Neural progenitor cell (in vitro differentiated cells): ENCODE measurements around the gene RAB6B. TPM values are rescaled to one million over a fixed set of nuclear protein-coding genes. Genes with fewer than 3 reads are reported as not detected.

Experiments used
- DNase-seq: peaks from one replicate; pipeline ENCODE4 v3.0.0-alpha.2; 2016; ENCODE audit warnings: low spot score
- H2AFZ ChIP-seq: fragments of 200-600 bp; sonication (generic); replicated peaks from 2 replicates; pipeline ENCODE4 v1.6.1; 2016; ENCODE audit warnings: antibody characterized with exemption
- H3F3A ChIP-seq: fragments of 200-600 bp; sonication (generic); 2 replicates; pipeline ENCODE4 v1.6.1; 2016; ENCODE audit warnings: antibody characterized with exemption, low read depth
- H3K27ac ChIP-seq: fragments of 200-600 bp; sonication (generic); 2 replicates; pipeline ENCODE4 v1.5.1; 2016; ENCODE audit warnings: mild to moderate bottlenecking
- H3K27me3 ChIP-seq: fragments of 200-600 bp; sonication (generic); 2 replicates; pipeline ENCODE4 v1.6.1; 2016; ENCODE audit warnings: mild to moderate bottlenecking, moderate library complexity
- H3K36me3 ChIP-seq: fragments of 200-600 bp; sonication (generic); 2 replicates; pipeline ENCODE4 v1.5.1; 2016
- H3K4me1 ChIP-seq: fragments of 200-600 bp; sonication (generic); 2 replicates; pipeline ENCODE4 v1.6.1; 2016; ENCODE audit warnings: mixed run types
- H3K4me2 ChIP-seq: fragments of 200-600 bp; sonication (generic); 2 replicates; pipeline ENCODE4 v1.6.1; 2016
- H3K4me3 ChIP-seq: fragments of 200-600 bp; sonication (generic); 2 replicates; pipeline ENCODE4 v1.5.1; 2016
- H3K79me2 ChIP-seq: fragments of 200-600 bp; sonication (generic); 2 replicates; pipeline ENCODE4 v1.6.1; 2016; ENCODE audit warnings: low read depth
- H3K9ac ChIP-seq: fragments of 200-600 bp; sonication (generic); 2 replicates; pipeline ENCODE4 v1.6.1; 2016
- H3K9me3 ChIP-seq: fragments of 200-600 bp; sonication (generic); 2 replicates; pipeline ENCODE4 v1.5.1; 2016; ENCODE audit warnings: low read depth
- H4K20me1 ChIP-seq: fragments of 200-600 bp; sonication (generic); 2 replicates; pipeline ENCODE4 v1.6.1; 2016; ENCODE audit warnings: low read depth
- H3K27ac Mint-ChIP-seq: 3 replicates; pipeline ENCODE4 v1.8.0; 2021; ENCODE audit warnings: mixed read lengths
- H3K27me3 Mint-ChIP-seq: 2 replicates; pipeline ENCODE4 v1.8.0; 2022; ENCODE audit warnings: low read depth, mild to moderate bottlenecking, inconsistent platforms, moderate library complexity, mixed read lengths; ENCODE audit not compliant: insufficient read depth
- H3K36me3 Mint-ChIP-seq: 3 replicates; pipeline ENCODE4 v1.8.0; 2021; ENCODE audit warnings: mixed read lengths
- H3K4me1 Mint-ChIP-seq: 3 replicates; pipeline ENCODE4 v1.8.0; 2021; ENCODE audit warnings: mixed read lengths
- H3K4me3 Mint-ChIP-seq: 3 replicates; pipeline ENCODE4 v1.8.0; 2021; ENCODE audit warnings: mild to moderate bottlenecking, moderate library complexity, mixed read lengths
- H3K9me3 Mint-ChIP-seq: 3 replicates; pipeline ENCODE4 v1.8.0; 2020; ENCODE audit warnings: mixed read lengths
- EZH2 ChIP-seq: fragments of 200-600 bp; sonication (generic); IDR thresholded peaks from 2 replicates; pipeline ENCODE4 v1.6.1; 2017; ENCODE audit warnings: antibody characterized with exemption, mild to moderate bottlenecking, moderate library complexity
- EZH2phosphoT487 ChIP-seq: fragments of 200-600 bp; sonication (generic); IDR thresholded peaks from 2 replicates; pipeline ENCODE4 v1.6.1; 2017; ENCODE audit warnings: antibody characterized with exemption
- total RNA-seq: library from RNA; depleted of rRNA; stranded (reverse); fragments of >200 nt; gene quantifications from 2 replicates; pipeline ENCODE4 v1.2.3, GENCODE V29; 2015; ENCODE audit warnings: low replicate concordance
- TF ChIP-seq, protein P1 (sequence below): fragments of 200-600 bp; sonication (generic); IDR thresholded peaks from 2 replicates; pipeline ENCODE4 v1.5.1; 2017; ENCODE audit warnings: antibody characterized with exemption, mild to moderate bottlenecking

The RAB6B gene
- total RNA-seq, 1 donor from 2014 or later = 7.7 TPM

DNA sequence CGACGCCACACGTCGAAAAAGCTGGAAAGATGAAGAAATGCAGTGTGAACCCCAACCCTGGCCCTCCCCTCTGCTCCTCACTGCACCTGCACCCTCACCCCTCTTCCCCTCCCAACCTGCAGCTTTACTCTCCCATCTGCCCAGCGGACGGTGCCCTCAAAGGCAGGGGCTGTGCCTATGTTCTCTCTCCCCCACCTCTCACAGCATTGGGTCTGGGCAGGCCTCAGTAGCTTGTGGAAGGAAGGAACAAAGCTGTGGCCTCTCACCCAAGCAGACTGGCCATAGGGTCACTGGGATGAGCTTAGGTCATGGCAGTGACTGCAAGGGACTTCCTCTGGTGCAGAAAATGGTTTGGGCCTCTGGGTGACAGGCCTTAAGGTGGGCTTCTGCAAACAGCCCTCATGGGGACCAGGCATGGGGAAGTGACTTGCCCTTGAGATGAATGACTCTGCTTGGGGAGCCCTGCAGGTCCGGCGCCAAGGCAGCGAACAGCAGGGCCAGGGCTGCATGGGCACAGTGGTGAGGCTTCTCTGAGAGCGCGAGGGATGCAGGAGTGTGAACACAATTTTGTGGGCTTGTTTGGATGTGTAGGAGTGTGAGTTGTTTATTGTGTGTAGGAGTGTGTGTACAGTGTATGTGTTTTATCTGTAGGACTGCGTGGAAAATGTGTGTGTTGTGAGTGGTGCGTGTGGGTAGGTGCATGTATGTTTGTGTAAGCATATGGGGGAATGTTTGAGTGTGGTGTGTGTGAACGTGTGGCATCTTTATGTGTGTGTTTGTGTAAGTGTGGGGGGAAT, 60.9 kb downstream of the RAB6B start:
- H3K9ac ChIP-seq = no peak overlapping the region
- H3K27ac Mint-ChIP-seq = no peak overlapping the region
- TF ChIP-seq, protein P1, sequence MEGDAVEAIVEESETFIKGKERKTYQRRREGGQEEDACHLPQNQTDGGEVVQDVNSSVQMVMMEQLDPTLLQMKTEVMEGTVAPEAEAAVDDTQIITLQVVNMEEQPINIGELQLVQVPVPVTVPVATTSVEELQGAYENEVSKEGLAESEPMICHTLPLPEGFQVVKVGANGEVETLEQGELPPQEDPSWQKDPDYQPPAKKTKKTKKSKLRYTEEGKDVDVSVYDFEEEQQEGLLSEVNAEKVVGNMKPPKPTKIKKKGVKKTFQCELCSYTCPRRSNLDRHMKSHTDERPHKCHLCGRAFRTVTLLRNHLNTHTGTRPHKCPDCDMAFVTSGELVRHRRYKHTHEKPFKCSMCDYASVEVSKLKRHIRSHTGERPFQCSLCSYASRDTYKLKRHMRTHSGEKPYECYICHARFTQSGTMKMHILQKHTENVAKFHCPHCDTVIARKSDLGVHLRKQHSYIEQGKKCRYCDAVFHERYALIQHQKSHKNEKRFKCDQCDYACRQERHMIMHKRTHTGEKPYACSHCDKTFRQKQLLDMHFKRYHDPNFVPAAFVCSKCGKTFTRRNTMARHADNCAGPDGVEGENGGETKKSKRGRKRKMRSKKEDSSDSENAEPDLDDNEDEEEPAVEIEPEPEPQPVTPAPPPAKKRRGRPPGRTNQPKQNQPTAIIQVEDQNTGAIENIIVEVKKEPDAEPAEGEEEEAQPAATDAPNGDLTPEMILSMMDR = no peak
- TF ChIP-seq EZH2 = no peak
- no peak for TF ChIP-seq EZH2phosphoT487
- no peaks in the 10 kb centered on the region for H3F3A ChIP-seq
- no peaks in the 10 kb centered on the region for H3K4me1 Mint-ChIP-seq
- H3K27ac ChIP-seq = no peak overlapping the region
- peaks cover 4% of the 10 kb centered on the region for H3K36me3 Mint-ChIP-seq
- H3K79me2 ChIP-seq = no peaks in the 10 kb centered on the region
- no peaks in the 10 kb centered on the region for H3K4me1 ChIP-seq
- no peaks in the 10 kb centered on the region for H3K9me3 Mint-ChIP-seq
- no peaks in the 10 kb centered on the region for H4K20me1 ChIP-seq
- no peaks in the 10 kb centered on the region for H3K27me3 ChIP-seq
- peaks cover 5% of the 10 kb centered on the region for H3K27me3 Mint-ChIP-seq
- H3K9me3 ChIP-seq = no peaks in the 10 kb centered on the region
- no peak overlapping the region for H2AFZ ChIP-seq
- no peak overlapping the region for H3K4me3 ChIP-seq
- no peak overlapping the region for H3K4me3 Mint-ChIP-seq
- H3K36me3 ChIP-seq = no peaks in the 10 kb centered on the region
- no peak for DNase-seq
- H3K4me2 ChIP-seq = no peak overlapping the region

DNA sequence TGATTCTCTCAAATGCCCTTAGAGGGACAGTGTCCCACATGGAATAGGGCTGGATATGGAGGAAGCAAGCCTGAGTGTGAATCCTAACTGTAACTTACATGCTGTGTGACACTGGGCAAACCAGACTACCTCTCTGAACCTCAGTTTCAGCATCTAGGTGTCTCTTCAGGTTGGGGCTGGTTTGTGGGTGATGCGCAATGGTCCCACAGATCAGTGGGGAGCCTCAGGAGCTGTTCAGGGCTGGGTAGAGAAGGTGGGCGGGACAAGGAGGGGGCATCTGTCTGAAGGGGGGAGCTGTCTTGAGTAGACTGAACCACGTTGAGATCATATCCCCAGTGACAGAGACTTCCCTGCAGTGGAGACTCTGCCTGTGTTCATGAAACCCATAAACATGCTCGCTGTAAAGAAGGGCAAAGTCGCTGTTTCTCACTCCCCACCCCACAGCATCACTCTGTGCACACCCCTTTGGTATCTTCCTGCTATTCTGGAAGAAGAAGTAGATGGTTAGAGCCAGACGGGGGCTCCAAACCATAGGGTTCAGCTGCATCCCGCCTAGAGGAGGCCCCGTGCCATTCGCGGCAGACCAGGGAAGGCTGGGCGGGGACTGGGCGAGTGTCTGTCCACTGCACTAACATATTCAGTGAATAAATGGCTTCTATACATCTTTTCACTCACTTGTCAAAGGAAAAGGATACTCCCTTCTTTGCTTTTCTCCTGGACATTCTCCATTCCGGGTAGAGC, 61.6 kb downstream of the RAB6B start:
- no peaks in the 10 kb centered on the region for H3K4me1 Mint-ChIP-seq
- Histone ChIP-seq H3F3A (no peaks in the 10 kb centered on the region), H3K9ac (no peak overlapping the region), H2AFZ (no peak overlapping the region), H3K4me1 (no peaks in the 10 kb centered on the region), H3K27ac (no peak overlapping the region), H3K4me2 (no peak overlapping the region), H3K27me3 (no peaks in the 10 kb centered on the region), H4K20me1 (no peaks in the 10 kb centered on the region), H3K79me2 (no peaks in the 10 kb centered on the region), H3K9me3 (no peaks in the 10 kb centered on the region), H3K36me3 (no peaks in the 10 kb centered on the region), H3K4me3 (no peak overlapping the region)
- H3K9me3 Mint-ChIP-seq = no peaks in the 10 kb centered on the region
- DNase-seq = no peak
- H3K4me3 Mint-ChIP-seq = peak overlapping the region; percentile 8
- TF ChIP-seq, protein P1 = no peak
- TF ChIP-seq EZH2phosphoT487 = no peak
- no peak for TF ChIP-seq EZH2
- H3K36me3 Mint-ChIP-seq = peaks cover 2% of the 10 kb centered on the region
- H3K27ac Mint-ChIP-seq = no peak overlapping the region
- H3K27me3 Mint-ChIP-seq = peaks cover 5% of the 10 kb centered on the region

DNA sequence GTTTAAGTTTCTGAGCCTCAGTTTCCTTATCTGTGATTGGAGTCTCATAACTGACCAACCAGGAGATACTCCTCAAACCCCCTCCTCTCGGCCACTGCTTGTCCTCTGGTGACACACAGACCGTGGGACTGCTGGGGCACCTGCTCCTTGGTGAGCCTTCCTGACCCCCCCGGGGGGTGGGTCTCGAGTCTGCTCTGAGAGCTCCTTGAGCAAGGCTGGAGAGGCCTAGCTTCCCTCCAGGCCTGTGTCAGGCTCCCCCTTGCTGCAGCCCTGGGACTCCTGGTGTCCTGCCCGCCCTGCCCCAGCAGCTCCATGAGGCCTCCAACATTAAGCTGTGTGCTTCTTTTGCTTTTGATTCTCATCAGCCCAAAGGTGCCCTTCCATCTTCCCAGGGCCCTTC, 62.4 kb downstream of the RAB6B start:
- Histone ChIP-seq H3K4me3 (no peak overlapping the region), H4K20me1 (no peaks in the 10 kb centered on the region), H3K9ac (no peak overlapping the region), H3K79me2 (no peaks in the 10 kb centered on the region), H3K27ac (no peak overlapping the region), H3F3A (no peaks in the 10 kb centered on the region), H3K27me3 (no peaks in the 10 kb centered on the region), H2AFZ (no peak overlapping the region), H3K4me2 (no peak overlapping the region), H3K4me1 (no peaks in the 10 kb centered on the region), H3K36me3 (no peaks in the 10 kb centered on the region), H3K9me3 (no peaks in the 10 kb centered on the region)
- H3K4me1 Mint-ChIP-seq = no peaks in the 10 kb centered on the region
- peaks cover 2% of the 10 kb centered on the region for H3K36me3 Mint-ChIP-seq
- peak overlapping the region; percentile 8 for H3K4me3 Mint-ChIP-seq
- H3K27me3 Mint-ChIP-seq = peaks cover 5% of the 10 kb centered on the region
- no peak for DNase-seq
- H3K9me3 Mint-ChIP-seq = no peaks in the 10 kb centered on the region
- TF ChIP-seq EZH2 (no peak), EZH2phosphoT487 (no peak)
- TF ChIP-seq, protein P1 = no peak
- no peak overlapping the region for H3K27ac Mint-ChIP-seq
